Measurements from ENCODE around the gene LAMA2. TPM values are rescaled to one million over a fixed set of nuclear protein-coding genes. Genes with fewer than 3 reads are reported as not detected.
"Not testable (repeated sequence)": the region's sequence is repeated elsewhere in the genome, so short reads cannot be mapped to it uniquely, and the experiment has no call there.

LAMA2 gene
- total RNA-seq, 4 donors from 2014 or later, result 15.4 to 55.3 (median 38.7) TPM

GRCh38 chr6:129162605-129163004 lies 279.7 kb downstream of the LAMA2 start:
- no peaks in the 10 kb centered on the region for H3K36me3 ChIP-seq
- DNase-seq, result no peak
- no peaks in the 10 kb centered on the region for H3K9me3 ChIP-seq
- H3K27me3 ChIP-seq, result no peaks in the 10 kb centered on the region
- no peak overlapping the region for H3K4me3 ChIP-seq
- TF ChIP-seq, protein P1, sequence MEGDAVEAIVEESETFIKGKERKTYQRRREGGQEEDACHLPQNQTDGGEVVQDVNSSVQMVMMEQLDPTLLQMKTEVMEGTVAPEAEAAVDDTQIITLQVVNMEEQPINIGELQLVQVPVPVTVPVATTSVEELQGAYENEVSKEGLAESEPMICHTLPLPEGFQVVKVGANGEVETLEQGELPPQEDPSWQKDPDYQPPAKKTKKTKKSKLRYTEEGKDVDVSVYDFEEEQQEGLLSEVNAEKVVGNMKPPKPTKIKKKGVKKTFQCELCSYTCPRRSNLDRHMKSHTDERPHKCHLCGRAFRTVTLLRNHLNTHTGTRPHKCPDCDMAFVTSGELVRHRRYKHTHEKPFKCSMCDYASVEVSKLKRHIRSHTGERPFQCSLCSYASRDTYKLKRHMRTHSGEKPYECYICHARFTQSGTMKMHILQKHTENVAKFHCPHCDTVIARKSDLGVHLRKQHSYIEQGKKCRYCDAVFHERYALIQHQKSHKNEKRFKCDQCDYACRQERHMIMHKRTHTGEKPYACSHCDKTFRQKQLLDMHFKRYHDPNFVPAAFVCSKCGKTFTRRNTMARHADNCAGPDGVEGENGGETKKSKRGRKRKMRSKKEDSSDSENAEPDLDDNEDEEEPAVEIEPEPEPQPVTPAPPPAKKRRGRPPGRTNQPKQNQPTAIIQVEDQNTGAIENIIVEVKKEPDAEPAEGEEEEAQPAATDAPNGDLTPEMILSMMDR (IDR thresholded peaks at IDR 0.05), result no peak
- TF ChIP-seq POLR2A (IDR thresholded peaks at IDR 0.05), result no peak
- no peak overlapping the region for H3K27ac ChIP-seq
- H3K4me1 ChIP-seq, result no peaks in the 10 kb centered on the region

DNA sequence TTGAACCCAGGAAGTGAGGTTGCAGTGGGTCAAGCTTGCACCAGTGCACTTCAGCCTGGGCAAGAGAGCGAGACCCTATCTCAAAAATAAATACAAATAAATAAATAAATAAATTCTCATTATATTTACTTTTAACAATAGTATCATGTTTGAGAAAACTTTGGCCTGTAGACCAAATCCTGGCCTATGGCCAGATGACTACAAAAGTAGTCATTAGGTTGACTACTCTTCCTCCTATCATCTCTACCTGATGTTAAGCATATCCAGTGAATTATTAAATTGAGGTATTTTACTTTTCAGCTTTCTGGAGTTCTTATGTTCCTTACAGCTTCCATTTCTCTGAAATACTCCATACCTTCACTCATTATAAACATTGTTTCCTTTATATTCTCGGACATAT lies 280.6 kb downstream of the LAMA2 start:
- Histone ChIP-seq H3K9me3 (no peaks in the 10 kb centered on the region), H3K4me3 (no peak overlapping the region), H3K4me1 (no peaks in the 10 kb centered on the region), H3K36me3 (no peaks in the 10 kb centered on the region), H3K27me3 (no peaks in the 10 kb centered on the region), H3K27ac (no peak overlapping the region)
- TF ChIP-seq, protein P1 (IDR thresholded peaks at IDR 0.05), result no peak
- no peak for TF ChIP-seq POLR2A (IDR thresholded peaks at IDR 0.05)
- no peak for DNase-seq

DNA sequence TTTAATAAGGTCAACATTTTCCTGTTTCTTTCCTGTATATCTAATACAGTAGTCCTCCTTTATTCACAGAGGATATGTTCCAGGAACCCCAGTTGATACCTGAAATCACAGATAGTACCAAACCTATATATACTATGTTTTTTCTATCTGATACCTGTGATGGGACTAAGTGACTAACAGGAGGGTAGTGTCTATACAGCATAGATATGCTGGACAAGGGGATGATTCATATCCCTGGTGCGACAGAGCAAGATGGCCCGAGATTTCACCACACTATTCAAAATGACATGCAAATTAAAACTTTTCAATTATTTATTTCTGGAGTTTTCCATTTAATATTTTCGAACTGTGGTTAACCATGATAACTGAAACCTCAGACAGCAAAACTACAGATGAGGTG lies 281.1 kb downstream of the LAMA2 start:
- DNase-seq, result no peak
- TF ChIP-seq, protein P1 (IDR thresholded peaks at IDR 0.05), result no peak
- TF ChIP-seq POLR2A (IDR thresholded peaks at IDR 0.05), result no peak
- H3K27ac ChIP-seq, result no peak overlapping the region

DNA sequence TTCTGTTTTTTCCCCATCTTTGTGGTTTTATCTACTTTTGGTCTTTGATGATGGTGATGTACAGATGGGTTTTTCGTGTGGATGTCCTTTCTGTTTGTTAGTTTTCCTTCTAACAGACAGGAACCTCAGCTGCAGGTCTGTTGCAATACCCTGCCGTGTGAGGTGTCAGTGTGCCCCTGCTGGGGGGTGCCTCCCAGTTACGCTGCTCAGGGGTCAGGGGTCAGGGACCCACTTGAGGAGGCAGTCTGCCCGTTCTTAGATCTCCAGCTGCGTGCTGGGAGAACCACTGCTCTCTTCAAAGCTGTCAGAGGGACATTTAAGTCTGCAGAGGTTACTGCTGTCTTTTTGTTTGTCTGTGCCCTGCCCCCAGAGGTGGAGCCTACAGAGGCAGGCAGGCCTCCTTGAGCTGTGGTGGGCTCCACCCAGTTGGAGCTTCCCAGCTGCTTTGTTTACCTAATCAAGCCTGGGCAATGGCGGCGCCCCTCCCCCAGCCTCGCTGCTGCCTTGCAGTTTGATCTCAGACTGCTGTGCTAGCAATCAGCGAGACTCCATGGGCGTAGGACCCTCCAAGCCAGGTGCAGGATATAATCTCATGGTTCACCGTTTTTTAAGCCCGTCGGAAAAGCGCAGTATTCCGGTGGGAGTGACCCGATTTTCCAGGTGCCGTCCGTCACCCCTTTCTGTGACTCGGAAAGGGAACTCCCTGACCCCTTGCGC lies 289.5 kb downstream of the LAMA2 start:
- H3K27me3 ChIP-seq, H3K36me3 ChIP-seq, H3K4me1 ChIP-seq, H3K27ac ChIP-seq, H3K9me3 ChIP-seq: not testable (repeated sequence)
- peak overlapping the region in 2 of 4 donors; percentile 19 to 21 for H3K4me3 ChIP-seq
- peak in 1 of 3 donors; percentile 39 for DNase-seq

More for the DNA sequence above, 281.1 kb downstream of the LAMA2 start:
- Histone ChIP-seq H3K36me3 (no peaks in the 10 kb centered on the region), H3K4me3 (no peak overlapping the region), H3K4me1 (no peaks in the 10 kb centered on the region), H3K9me3 (no peaks in the 10 kb centered on the region), H3K27me3 (no peaks in the 10 kb centered on the region)

- TF ChIP-seq POLR2A (IDR thresholded peaks at IDR 0.05), result no peak
- H3K36me3 ChIP-seq, result no peaks in the 10 kb centered on the region
- no peak overlapping the region for H3K27ac ChIP-seq
- H3K9me3 ChIP-seq, result no peaks in the 10 kb centered on the region
- DNase-seq, result no peak
- no peaks in the 10 kb centered on the region for H3K4me1 ChIP-seq
- H3K27me3 ChIP-seq, result no peaks in the 10 kb centered on the region
- H3K4me3 ChIP-seq, result no peak overlapping the region
These were observed 292.1 kb downstream of the LAMA2 start for GRCh38 chr6:129175066-129175465.

GRCh38 chr6:129177801-129178200 lies 294.9 kb downstream of the LAMA2 start:
- no peak overlapping the region for H3K4me3 ChIP-seq
- H3K9me3 ChIP-seq, result no peaks in the 10 kb centered on the region
- TF ChIP-seq POLR2A (IDR thresholded peaks at IDR 0.05), result no peak
- TF ChIP-seq, protein P1 (IDR thresholded peaks at IDR 0.05), result no peak
- H3K27ac ChIP-seq, result no peak overlapping the region
- H3K4me1 ChIP-seq, result no peaks in the 10 kb centered on the region
- DNase-seq, result no peak
- H3K27me3 ChIP-seq, result no peaks in the 10 kb centered on the region
- H3K36me3 ChIP-seq, result no peaks in the 10 kb centered on the region

DNA sequence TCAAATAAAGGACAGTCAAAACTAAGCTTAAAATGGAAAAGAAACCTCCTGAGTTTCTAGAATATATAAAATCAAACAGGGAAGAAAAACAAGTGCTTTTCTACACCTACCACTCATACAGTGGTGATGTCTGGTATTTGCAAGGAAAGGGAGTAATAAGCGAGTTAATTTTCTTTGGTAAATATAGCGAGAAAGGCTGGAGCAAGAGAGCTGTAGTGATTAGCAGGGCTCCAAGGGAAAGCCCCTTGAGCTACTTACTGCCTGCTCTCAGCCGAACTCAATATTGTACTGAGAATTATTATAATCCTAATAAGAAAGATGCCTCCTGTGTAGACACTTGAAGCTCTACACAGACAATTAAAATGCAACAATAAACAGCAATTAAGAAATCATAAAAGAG lies 296.3 kb downstream of the LAMA2 start:
- Histone ChIP-seq H3K4me1 (no peaks in the 10 kb centered on the region), H3K27ac (no peak overlapping the region), H3K4me3 (no peak overlapping the region), H3K27me3 (no peaks in the 10 kb centered on the region), H3K36me3 (no peaks in the 10 kb centered on the region), H3K9me3 (no peaks in the 10 kb centered on the region)
- DNase-seq, result no peak
- TF ChIP-seq, protein P1 (IDR thresholded peaks at IDR 0.05), result no peak
- TF ChIP-seq POLR2A (IDR thresholded peaks at IDR 0.05), result no peak
